ENCODE results near the gene BICC1. TPM values are rescaled to one million over a fixed set of nuclear protein-coding genes. Genes with fewer than 3 reads are reported as not detected.

BICC1 gene
- total and polyA plus RNA-seq, 2 donors (not counting 3 experiments of a cell fraction or from before 2014, with no cell fraction given) = 0.06 to 0.29 TPM

- dilution Hi-C loops (cut with MboI; ENCODE audit: extremely low pct_ligation_motif_present, low sequenced_read_pairs) (no loop called here), intact Hi-C loops (cut with micrococcal nuclease) (no loop called here)
- Histone ChIP-seq H3K4me3 (replicated peaks in 1 of 3; ENCODE audit: insufficient read depth in 1 of 3, low read depth in 1 of 3, low read length in 3 of 3) (no peak overlapping the region), H3K79me2 (ENCODE audit: control insufficient read depth, insufficient read depth, low read length) (no peaks in the 10 kb centered on the region), H4K20me1 (replicated peaks; ENCODE audit: control insufficient read depth, extremely low read depth, insufficient read depth, low read length) (no peaks in the 10 kb centered on the region), H3K36me3 (ENCODE audit: control insufficient read depth in 2 of 2, extremely low read depth in 1 of 2, insufficient read depth in 2 of 2, low read length in 2 of 2) (no peaks in the 10 kb centered on the region), H3K9me3 (replicated peaks; ENCODE audit: control insufficient read depth, insufficient read depth, low read length) (no peaks in the 10 kb centered on the region), H3K27ac (ENCODE audit: insufficient read depth, low read depth, low read length) (no peak overlapping the region), H3K9ac (replicated peaks; ENCODE audit: extremely low read depth, insufficient read depth, low read length) (no peak overlapping the region), H3K4me1 (ENCODE audit: control insufficient read depth, extremely low read depth, insufficient read depth, low read length) (no peaks in the 10 kb centered on the region), H3K4me2 (ENCODE audit: insufficient read depth, low read length) (no peak overlapping the region), H3K27me3 (ENCODE audit: control insufficient read depth in 2 of 2, insufficient read depth in 2 of 2, low read length in 2 of 2) (no peaks in the 10 kb centered on the region), H3K9me1 (replicated peaks; ENCODE audit: control insufficient read depth, extremely low read depth, insufficient read depth, low read length) (no peaks in the 10 kb centered on the region), H2AFZ (ENCODE audit: low read depth, low read length) (no peak overlapping the region)
- no peak for TF ChIP-seq CTCF (IDR thresholded peaks at IDR 0.05; ENCODE audit: extremely low read depth in 1 of 2, insufficient read depth in 1 of 2, low read depth in 1 of 2, low read length in 2 of 2)
- no peak for TF ChIP-seq MAX (IDR thresholded peaks at IDR 0.05; ENCODE audit: insufficient read depth, insufficient read length)
- TF ChIP-seq JUN (IDR thresholded peaks at IDR 0.05; ENCODE audit: borderline replicate concordance, insufficient read depth, insufficient read length, low read depth) = no peak
- no peak for TF ChIP-seq MYC (IDR thresholded peaks at IDR 0.05; ENCODE audit: low read depth, low read length)
- no peak for TF ChIP-seq FOS (IDR thresholded peaks at IDR 0.05; ENCODE audit: borderline replicate concordance, insufficient read depth, low read length)
- no peak for TF ChIP-seq POLR2A (IDR thresholded peaks at IDR 0.05; ENCODE audit: low read depth, low read length)
- no peak for TF ChIP-seq GATA2 (IDR thresholded peaks at IDR 0.05; ENCODE audit: insufficient read depth, insufficient read length, low read depth, low read length)
- TF ChIP-seq POLR2AphosphoS5 (IDR thresholded peaks at IDR 0.05; ENCODE audit: insufficient read depth, low read depth, low read length) = no peak
- no peak for TF ChIP-seq EZH2 (IDR thresholded peaks at IDR 0.05; ENCODE audit: borderline replicate concordance, low read depth, low read length, severe bottlenecking)
- ChIA-PET POLR2A (no interaction called here), CTCF (no interaction called here)
- DNase-seq (ENCODE audit: low read depth, low spot score) = no peak
- BruUV-seq (replicated peaks) = no TSS peak
- FAIRE-seq = no peak
Observed at GRCh38 chr10:58714409-58714808, 201.7 kb downstream of the BICC1 start.
